Activated naive CD4-positive, alpha-beta T cell (primary cell): ENCODE results near the gene ANO4.
"Not testable (repeated sequence)": the region's sequence is repeated elsewhere in the genome, so short reads cannot be mapped to it uniquely, and the experiment has no call there.

Experiments
- DNase-seq, 4 experiments: peaks; one replicate each; lab custom pipeline; 2025; lab: John Stamatoyannopoulos, UW

ANO4 gene

DNA sequence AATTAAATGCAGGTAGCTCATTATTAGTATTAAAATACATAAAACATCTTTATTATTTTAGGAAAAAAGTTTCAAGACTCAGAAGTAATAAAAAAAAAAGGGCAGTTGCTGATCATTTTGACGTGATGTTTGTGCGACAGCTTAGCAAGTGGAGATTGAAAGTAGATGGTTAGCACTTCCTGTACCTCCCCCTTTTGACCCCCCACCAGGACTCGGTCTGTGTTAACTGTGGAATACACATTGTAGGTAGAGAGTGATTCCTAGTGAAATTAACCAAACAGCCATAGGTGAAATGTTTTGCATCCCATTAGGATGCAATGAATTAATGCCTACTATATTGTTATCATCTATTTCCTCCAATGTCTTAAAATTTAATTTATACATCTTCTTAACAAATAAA lies 294.7 kb downstream of the ANO4 start:
- DNase-seq: no peak

DNA sequence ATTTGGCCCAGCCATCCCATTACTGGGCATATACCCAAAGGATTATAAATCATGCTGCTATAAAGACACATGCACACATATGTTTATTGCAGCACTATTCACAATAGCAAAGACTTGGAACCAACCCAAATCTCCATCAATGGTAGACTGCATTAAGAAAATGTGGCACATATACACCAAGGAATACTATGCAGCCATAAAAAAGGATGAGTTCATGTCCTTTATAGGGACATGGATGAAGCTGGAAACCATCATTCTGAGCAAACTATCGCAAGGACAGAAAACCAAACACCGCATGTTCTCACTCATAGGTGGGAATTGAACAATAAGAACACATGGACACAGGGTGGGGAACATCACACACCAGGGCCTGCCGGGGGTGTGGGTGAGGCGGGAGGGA lies 295.6 kb downstream of the ANO4 start:
- DNase-seq: not testable (repeated sequence)

DNA sequence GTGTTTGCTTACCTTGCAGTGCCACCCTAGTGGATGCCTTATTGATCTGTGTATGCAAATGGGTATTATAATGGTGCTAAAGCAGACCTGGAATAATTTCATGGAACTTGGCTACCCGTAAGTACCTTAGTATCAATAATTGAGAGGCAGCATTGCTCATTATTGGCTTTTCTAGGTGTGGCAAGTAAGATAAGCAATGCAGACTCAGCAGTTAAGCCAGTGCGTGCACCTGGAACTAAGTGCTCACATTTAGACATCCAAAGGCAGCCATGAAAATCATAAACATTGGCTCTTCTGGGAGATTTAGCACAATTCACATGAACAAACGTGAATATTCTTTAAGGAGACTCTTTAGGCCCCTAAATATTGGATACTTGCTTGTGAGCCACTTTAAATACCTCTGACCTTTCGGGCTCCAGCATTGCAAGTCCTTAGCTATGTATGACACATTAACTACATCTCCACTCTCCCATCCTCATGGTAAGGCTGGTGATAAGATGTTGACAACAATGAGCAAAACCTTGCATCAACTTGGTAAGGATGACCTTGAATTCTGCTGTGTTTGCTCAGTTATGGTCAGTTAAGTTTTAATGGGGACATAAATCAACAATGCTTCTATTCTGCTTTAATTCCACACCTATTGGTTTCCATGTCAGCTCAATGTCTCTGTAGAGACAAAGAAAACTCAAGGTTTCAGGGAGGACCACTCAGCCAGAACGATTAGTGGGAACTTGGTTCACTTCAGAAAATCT lies 303.4 kb downstream of the ANO4 start:
- no peak for DNase-seq

DNA sequence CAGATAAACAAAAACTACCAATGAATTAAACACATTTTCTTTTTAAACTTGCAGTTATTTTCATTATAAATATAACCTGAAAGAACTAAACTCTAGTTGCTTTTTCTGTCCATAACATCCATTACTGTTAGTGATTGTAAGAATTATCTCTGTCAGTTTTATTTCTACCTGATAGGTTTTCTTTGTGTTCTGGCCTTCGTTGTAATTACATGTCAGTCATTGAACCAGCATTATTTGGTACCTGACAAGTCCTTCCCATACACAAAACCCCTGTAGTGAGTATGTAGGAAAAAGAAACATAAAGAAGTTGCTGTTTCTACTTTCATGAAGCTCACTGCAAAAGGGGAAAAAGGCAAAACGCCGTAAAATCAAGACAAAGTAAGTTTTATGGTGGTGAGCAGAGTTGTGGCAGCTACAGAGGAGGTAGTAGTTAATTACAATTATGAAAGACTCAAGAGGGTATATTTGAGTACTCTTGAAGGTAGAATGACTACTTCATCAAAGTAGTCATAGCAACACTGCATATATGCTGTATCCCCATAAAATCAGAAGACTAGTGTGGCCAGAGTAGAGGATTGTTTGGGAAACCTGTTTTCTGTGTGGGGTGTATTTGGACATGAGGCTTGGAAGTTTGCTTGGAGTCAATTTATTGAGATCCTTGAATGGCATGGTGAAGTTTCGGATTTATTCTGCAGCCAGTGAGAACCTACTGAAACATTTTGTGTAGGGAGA lies 312.6 kb downstream of the ANO4 start:
- no peak for DNase-seq

DNA sequence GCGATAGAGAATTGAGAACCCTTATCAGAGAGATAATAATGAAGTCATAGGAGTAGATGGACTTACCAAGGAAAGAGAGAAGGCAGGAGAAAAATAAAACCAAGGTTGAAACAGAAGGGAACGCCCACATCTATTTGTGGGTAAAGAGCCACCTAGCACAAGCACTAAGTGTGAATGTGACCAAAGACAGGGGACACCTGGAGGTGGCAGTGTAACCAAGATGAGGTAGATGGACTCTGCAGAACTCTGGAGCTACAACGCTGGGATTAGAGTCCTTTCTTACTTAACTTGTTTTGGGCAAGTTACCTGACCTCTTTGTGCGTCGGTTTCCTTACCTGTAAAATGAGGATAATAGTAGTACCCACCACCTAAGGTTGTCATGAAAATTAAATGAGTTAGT lies 313.6 kb downstream of the ANO4 start:
- no peak for DNase-seq

DNA sequence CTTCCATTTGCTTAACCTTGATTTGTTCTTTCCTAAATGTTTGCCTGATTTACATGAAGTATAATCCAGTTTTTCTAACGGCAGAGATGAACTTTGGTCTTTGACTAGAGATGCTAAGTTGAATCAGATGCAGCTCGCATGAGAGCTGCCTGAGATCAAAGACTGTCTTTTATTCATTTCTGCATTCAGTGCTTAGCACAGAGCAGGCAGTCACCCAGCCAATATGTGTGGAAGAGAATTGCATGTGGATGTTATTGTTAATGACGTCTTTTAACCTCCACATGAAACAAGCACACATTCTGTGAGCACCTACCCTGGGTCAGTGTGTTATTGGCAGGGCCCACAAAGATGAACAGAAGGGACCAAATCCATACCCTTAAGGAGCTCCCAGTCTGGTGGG lies 316.3 kb downstream of the ANO4 start:
- DNase-seq: no peak

DNA sequence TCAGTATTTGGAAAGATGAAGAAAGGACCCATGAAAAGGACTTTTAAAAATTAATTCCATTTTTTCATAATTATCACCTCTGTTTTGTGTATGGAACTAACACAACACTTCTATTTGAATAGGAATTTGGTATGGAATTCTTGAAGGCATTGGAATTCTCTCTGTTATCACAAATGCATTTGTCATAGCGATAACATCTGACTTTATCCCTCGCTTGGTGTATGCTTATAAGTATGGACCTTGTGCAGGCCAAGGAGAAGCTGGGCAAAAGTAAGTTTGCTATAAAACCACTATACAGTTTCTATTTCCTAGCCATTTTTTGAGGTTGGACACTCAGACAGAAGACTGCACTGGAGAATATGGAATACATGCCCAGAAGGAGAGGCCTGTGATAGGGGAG lies 316.9 kb downstream of the ANO4 start:
- no peak for DNase-seq

DNA sequence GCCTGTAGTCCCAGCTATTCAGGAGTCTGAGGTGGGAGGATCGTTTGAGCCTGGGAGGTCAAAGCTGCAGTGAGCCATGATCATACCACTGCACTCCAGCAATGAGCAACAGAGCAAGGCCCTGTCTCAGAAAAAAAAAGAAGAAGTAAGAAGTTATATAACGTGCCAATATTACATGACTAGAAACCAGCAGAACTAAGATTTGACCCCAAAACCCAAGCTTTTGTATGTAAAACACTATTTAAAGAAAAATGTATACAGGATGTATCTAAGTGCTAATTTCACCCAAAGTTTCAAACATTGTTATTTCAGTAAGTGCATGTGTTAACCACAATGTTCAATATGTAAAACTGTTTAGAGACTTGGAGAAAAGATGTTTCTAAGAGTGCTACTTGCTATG lies 320.8 kb downstream of the ANO4 start:
- DNase-seq: no peak

DNA sequence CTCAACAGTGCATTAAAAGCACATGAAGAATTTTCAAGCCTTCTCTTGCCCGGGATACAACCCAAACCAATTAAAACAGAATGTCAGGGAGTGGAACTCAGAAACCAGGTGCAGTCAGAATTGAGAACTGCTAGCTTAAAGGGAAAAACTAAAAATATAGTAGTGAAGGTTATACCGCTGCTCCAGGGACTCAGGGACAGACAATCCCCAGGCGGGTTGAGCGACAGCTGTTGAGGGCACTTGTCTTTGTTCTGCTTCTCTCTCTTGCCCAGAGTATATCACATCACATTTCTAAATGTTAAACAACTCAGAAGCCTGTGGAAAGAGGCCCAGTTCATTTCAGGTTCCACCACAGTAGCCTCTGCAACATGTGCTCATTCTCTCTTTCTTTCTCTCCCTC lies 322.3 kb downstream of the ANO4 start:
- no peak for DNase-seq

DNA sequence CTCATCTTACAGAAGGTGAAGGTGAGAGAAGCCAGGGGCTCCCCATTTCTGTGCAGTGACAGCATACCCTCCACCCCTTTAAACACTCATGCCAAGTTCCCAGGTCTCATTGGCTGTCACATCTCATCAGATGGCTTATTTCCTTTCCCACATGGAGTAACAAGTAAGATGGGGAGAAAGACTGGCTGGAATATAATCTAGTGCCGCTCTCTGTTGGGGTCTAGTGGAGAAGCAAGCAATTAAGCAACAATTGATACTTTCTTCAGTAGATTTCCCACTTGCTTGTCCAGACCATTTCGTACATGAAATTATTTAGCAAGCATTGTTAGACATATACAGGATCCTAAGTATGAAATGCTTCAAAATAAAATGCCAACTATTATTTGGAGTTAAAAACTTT lies 323.3 kb downstream of the ANO4 start:
- no peak for DNase-seq

DNA sequence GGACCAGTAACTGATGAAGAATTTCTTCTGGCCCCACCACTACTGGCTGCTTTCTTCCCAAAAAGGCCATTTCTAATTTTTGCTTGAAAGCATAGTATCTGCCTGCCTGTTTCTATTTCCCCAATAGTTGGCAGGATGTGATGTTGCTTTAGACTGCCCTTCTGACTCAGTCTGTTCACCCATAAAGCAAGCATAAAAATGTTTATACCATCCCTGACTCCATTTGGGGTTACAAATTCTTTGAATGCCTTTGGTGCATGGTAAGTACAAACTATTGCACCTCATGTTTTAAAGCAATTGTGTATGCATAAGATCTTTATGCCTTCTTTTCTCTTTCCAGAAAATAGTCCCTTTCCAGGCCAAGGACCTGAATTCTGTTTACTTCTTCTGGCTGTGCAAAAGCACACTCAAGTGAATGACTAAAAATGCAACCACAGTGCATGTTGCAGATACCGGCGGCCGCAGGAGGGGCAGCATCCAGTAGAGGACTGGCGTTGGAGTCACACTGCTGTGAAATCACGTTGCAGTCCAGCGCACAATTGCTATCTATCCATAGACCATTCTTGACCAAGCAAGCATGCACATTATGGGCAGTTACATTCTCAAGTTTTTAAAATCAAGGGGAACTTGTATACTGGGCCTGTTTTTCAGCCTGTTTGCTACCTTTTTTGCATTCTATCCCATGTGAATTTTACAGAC lies 333.1 kb downstream of the ANO4 start:
- no peak for DNase-seq

DNA sequence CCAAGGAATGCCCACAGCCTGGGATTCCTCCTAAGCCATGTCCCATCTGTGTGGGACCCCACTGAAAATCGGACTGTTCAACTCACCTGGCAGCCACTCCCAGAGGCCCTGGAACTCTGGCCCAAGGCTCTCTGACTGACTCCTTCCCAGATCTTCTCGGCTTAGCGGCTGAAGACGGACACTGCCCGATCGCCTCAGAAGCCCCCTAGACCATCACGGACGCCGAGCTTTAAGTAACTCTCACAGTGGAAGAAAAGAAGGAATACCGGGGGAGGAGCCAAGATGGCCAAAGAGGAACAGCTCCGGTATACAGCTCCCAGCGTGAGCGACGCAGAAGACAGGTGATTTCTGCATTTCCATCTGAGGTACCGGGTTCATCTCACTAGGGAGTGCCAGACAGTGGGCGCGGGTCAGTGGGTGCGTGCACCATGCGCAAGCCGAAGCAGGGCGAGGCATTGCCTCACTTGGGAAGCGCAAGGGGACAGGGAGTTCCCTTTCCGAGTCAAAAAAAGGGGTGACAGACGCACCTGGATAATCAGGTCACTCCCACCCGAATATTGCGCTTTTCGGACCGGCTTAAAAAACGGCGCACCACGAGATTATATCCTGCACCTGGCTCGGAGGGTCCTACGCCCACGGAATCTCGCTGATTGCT lies 351.3 kb downstream of the ANO4 start:
- not testable (repeated sequence) for DNase-seq

DNA sequence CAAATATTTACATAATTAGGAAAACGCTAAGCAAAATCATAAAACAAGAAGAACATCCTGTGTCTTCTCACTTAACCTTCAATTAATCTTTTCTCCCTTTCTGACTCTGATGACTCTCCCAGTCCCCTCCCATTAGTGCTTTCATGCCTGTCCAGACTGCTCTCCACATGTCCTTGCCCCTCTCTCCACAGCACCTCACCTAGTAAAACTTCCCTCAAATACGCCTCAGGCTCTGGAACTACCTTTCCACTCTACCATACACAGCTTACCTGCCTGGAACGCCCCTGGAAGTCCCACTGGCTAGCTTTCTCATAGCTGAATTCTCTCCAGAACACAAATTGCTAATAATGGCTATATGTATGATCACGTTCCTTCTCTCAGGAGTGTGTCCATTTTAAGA lies 370.7 kb downstream of the ANO4 start:
- no peak for DNase-seq

DNA sequence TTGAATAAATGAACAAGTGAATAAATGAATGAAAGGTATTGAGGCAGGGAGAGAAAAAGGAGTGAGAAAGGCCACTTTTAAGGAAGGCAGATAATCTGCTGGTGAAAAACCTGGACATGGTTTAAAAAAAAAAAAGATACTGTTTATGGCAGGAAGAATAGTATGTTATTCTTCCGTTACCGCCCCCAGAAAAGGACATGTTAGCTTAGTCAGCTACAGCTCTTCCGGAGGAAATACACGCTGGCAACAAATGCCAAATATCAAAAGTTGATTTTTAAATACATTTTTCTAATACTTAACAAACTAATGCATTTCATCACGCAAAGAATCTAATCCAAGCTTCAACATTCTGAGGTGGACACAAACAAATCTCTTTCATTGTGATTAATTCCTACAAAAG lies 372.3 kb downstream of the ANO4 start:
- DNase-seq: no peak

DNA sequence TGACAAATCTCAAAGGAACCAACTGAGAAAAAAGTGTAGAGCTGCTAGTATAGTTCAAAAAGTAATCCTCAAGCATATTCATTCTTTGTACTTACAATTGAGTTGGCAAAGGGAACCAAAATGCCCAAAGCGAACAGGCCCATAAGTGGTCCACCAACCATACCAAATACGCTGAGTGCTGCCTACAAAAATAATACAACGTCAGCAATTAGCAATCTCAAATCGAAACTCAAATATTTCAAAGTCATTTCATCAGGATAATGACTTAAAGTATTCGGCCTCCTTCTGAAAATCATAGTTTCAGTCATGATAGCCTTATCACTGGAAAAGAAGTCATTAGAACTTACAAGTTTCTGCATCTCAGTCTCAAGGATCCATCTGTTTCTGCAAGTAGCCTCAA lies 373.4 kb downstream of the ANO4 start:
- no peak for DNase-seq

DNA sequence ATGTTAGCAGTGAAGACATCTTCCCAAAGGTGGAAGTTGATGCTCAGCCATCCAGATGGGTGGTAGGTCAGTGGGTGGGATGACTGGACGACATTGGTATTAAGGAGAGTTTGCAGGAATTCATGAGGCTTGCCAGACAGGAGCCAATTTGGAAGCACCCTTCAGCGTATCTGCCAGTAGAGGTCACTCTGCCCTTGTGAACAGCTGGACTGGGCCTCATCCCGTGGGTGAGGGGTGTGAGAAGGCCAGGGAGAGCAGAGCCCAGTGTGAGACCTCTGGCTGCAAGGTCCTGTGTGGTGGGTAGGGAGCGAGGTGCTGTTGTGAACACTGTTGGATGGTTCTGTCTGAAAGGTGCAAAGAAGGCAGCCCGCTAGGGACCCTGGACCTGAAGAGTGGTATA lies 377.7 kb downstream of the ANO4 start:
- no peak for DNase-seq

DNA sequence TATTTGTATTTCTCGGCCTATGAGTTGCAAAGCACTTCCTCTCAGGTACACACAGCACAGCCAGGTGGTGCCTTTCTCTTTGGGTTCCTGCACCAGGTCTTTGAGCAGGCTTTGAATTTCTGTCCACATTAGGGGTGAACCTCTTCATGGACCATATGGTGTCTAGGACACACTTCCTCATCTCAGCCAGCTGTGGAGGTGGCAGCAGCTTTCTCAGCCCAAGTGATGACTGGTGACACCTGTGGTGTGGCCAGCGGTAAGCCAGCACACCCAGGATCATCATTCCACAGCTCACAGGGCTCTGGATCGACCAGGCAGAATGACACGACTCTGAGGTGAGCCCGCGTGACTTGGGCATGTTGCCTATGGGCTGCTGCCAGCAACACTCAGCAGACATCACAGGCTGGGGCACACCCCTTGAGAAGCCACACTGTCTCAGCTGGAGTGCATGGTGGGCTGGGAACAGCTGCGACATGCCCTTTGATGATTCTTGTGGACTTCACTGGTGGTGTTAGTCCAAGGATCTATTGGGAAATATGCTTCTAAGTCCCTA lies 378.7 kb downstream of the ANO4 start:
- DNase-seq: no peak

DNA sequence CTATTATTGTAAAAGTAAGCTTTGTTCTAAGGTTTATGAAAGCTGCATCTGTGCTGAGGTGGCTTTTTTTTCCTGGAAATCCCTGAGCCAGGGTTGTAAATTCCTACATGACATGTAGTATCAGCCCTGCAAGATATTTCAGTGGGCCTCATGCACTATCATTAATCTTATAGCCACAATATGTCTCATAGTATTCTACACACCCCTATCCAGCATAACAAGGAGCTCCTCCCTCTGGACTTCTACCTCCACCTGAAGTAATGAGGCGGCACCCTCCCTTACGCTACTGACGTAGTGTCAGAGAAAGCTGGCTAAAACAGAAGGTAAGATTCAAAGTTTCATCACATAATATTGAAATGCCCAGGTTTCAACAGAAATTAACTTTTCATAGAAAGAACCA lies 380.0 kb downstream of the ANO4 start:
- DNase-seq: no peak
